ENCODE measurements around the gene SUGCT.

- no peak for TF ChIP-seq CTCF (conservative IDR thresholded peaks at IDR 0.05 in 1 of 2, IDR thresholded peaks at IDR 0.05 in 1 of 2; ENCODE audit: extremely low read depth in 1 of 2, insufficient read depth in 1 of 2, low read depth in 1 of 2, low read length in 2 of 2)
- no peak for TF ChIP-seq EZH2 (IDR thresholded peaks at IDR 0.05; ENCODE audit: borderline replicate concordance, low read length)
Measured at GRCh38 chr7:40098810-40099209, 36.0 kb upstream of the SUGCT start.
